IPS-18a (cell line): ENCODE measurements around the gene DNAH17.

Experiments used
- H3K27ac ChIP-seq: one replicate; pipeline ENCODE4 v1.5.1; 2013; ENCODE audit warnings: low read length
- H3K27me3 ChIP-seq: one replicate; pipeline ENCODE4 v1.6.1; 2013; ENCODE audit warnings: mild to moderate bottlenecking, low read length; ENCODE audit not compliant: control insufficient read depth, insufficient read depth
- H3K36me3 ChIP-seq: one replicate; pipeline ENCODE4 v1.6.1; 2013; ENCODE audit warnings: low read depth, low read length; ENCODE audit not compliant: control insufficient read depth
- H3K4me1 ChIP-seq: one replicate; pipeline ENCODE4 v1.6.1; 2013; ENCODE audit warnings: low read depth, low read length; ENCODE audit not compliant: control insufficient read depth
- H3K4me3 ChIP-seq: one replicate; pipeline ENCODE4 v1.5.1; 2013; ENCODE audit warnings: low read length
- H3K9ac ChIP-seq: one replicate; pipeline ENCODE4 v1.6.1; 2013; ENCODE audit warnings: mild to moderate bottlenecking, low read length, moderate library complexity
- H3K9me3 ChIP-seq: one replicate; pipeline ENCODE4 v1.6.1; 2013; ENCODE audit warnings: low read depth, low read length; ENCODE audit not compliant: control insufficient read depth

Gene DNAH17

DNA sequence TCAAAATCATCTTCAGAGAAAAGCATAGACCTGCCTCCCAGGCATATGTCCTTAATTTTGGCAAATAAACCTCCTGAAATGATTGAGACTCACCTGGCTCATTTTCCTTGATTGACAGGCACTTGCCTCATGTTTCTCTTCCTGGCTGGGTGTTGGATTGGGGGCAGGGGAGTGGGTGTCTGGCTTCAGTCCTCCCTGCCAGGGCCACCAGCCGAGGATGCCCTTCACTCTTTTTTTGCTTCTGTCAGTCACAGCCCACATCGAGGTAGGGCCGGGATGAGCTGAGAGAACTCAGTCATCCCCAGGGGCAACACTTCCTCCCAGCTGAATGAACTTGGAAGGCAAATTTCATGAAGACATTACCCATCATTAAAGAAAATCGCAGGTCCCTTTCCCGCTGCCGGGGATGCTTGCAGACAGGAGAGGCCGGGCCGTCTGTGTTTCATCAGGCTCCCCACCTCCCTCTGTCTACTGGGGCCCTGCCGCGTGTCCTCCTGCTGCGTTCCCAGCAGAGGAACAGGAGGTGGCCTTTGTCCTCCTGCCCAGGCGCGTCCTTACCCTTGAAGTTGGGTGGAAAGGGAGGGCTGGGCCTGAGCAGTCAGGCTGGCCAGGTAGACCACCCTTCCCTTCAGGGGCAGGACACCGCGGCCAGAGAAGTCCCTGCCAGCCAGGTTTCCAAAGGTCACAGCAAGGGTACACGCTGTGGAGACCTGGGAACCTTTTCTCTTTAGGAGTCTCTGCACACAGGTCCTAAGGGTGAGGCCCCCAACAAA is 11.2 kb upstream of the DNAH17 start:
- H3K27me3 ChIP-seq, result no peaks in the 10 kb centered on the region
- no peaks in the 10 kb centered on the region for H3K36me3 ChIP-seq
- no peak overlapping the region for H3K27ac ChIP-seq
- no peaks in the 10 kb centered on the region for H3K9me3 ChIP-seq
- H3K4me1 ChIP-seq, result no peaks in the 10 kb centered on the region
- no peak overlapping the region for H3K4me3 ChIP-seq
- H3K9ac ChIP-seq, result no peak overlapping the region

DNA sequence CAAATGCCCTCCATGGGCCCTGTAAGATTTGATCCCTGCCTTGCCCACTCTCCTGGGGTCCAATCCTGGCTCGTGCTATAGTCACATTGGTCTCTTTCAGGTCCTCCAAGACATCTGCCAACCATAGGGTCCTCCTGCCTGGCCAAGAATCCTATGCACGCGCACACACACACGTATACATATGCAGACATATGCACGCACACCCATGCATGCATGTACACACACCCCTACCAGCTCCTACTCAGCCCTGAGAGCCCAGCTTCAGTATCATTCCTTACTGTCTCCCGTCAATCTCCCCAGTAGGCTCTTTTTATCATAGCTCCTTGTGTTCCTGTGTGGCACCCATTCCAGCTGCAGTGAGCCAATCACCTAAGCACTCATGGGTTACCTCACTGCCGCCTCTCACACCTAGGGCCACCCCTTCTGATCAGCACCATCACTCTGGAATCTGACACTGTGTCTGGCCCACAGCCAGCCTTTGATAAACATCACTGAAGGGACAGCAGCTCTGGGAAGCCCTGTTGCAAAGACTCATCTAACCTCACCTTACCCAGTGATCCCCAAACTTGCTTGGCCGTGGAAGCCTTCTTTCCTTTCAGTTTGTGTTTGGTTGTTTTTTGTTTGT is 7.9 kb upstream of the DNAH17 start:
- H3K27ac ChIP-seq, result no peak overlapping the region
- H3K36me3 ChIP-seq, result no peaks in the 10 kb centered on the region
- H3K27me3 ChIP-seq, result no peaks in the 10 kb centered on the region
- H3K4me3 ChIP-seq, result no peak overlapping the region
- no peaks in the 10 kb centered on the region for H3K9me3 ChIP-seq
- H3K4me1 ChIP-seq, result no peaks in the 10 kb centered on the region
- no peak overlapping the region for H3K9ac ChIP-seq

DNA sequence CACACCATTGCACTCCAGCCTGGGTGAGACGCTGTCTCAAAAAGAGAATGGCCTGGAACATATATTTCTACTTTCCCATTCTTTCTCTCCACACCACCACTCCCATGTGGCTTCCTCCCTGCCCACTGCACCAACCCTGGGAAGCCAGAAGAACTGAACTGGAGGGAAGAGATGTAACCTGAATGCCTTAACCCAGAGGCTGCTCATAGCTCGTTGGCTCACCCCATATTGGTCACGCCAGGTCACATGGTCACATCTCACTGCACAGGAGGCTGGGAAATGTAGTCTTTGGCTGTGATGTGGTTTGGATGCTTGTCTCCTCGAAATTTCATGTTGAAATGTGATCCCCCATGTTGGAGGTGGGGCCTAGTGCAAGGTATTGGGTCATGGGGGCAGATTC is 5.9 kb upstream of the DNAH17 start:
- Histone ChIP-seq H3K4me1 (no peaks in the 10 kb centered on the region), H3K27me3 (no peaks in the 10 kb centered on the region), H3K36me3 (no peaks in the 10 kb centered on the region), H3K9ac (no peak overlapping the region), H3K4me3 (no peak overlapping the region), H3K27ac (no peak overlapping the region), H3K9me3 (no peaks in the 10 kb centered on the region)

DNA sequence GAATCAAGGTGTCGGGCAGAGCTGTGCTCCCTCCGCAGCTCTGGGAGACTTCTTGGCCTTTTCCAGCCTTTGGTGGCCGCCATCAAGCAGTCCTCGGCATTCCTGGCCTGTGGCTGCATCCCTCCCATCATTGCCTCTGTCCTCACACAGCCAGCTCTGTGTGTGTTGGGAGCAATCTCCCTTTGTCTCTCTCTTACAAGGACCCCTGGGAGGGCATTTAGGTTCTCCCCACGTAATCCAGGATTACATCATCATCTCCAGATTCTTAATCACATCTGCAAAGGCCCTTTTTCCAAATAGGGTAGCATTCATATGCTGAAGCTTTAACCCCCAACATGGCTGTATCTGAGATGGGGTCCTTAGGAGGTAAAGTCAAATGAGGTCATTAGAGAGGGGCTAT is 4.1 kb upstream of the DNAH17 start:
- Histone ChIP-seq H3K9ac (no peak overlapping the region), H3K27me3 (no peaks in the 10 kb centered on the region), H3K4me1 (no peaks in the 10 kb centered on the region), H3K27ac (no peak overlapping the region), H3K36me3 (no peaks in the 10 kb centered on the region), H3K4me3 (no peak overlapping the region), H3K9me3 (no peaks in the 10 kb centered on the region)

DNA sequence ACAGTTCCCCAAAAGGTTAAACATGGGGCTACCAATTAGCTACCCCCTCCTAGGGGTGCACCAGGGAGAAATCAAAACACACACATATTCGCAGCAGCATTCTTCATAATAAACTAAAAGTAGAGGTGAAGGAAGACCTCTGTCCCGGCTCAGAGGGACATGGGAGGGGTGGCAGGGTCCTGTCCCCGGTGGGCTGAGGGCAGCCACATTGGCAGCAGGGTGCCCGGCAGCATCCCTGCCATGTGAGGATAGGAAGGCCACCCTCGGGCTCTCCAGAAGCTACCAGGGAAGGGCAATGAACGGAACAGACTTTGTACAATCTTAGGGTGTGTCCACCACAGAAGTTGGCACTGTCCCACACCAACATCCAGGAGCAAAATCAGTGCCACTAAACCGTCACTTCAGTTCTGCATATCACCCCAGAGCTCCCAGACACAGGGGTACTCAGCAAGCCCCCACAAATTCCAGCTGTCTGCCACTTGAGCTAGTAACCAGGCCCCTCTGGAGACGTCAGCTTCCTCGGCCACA is 3.1 kb upstream of the DNAH17 start:
- no peak overlapping the region for H3K4me3 ChIP-seq
- H3K36me3 ChIP-seq, result no peaks in the 10 kb centered on the region
- no peaks in the 10 kb centered on the region for H3K27me3 ChIP-seq
- peaks cover 3% of the 10 kb centered on the region for H3K4me1 ChIP-seq
- no peaks in the 10 kb centered on the region for H3K9me3 ChIP-seq
- no peak overlapping the region for H3K9ac ChIP-seq
- H3K27ac ChIP-seq, result no peak overlapping the region

DNA sequence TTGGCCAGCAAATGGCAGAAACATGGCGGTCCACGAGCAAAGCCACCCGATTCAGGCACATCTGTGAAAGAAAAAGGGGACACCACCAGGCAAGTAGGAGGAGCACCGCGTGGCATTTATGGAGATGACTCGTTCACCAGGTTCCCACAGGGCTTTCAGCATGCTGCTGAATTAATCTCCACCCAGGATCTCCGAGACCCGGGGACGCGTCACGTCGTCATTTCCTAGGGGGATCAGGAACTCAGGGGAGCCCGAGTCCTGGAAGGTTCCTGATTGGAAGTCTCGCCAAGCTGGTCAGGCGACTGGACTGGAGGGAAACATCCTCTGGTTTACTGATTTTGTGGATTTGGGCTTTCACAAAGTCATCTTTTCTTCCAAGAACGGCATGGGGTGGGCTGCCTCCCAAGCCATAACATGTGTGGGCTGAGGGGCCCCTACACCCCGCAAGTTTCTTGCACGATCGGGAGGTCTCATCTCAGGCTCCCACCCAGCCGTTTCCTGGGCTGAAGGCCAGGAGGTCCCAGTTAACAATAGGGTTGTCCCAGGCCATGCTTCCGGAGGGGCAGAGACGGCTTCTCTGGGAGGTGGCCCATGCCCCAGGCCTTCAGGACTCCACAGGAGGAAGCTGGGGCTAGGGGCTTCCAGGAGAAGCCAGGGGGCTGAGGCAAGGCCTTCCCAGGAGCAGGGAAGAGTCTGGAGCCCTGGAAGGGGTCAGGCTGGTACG is 645 bp downstream of the DNAH17 start:
- H3K4me1 ChIP-seq, result peaks cover 3% of the 10 kb centered on the region
- no peak overlapping the region for H3K9ac ChIP-seq
- H3K27me3 ChIP-seq, result no peaks in the 10 kb centered on the region
- no peak overlapping the region for H3K4me3 ChIP-seq
- H3K27ac ChIP-seq, result no peak overlapping the region
- H3K36me3 ChIP-seq, result no peaks in the 10 kb centered on the region
- no peaks in the 10 kb centered on the region for H3K9me3 ChIP-seq

DNA sequence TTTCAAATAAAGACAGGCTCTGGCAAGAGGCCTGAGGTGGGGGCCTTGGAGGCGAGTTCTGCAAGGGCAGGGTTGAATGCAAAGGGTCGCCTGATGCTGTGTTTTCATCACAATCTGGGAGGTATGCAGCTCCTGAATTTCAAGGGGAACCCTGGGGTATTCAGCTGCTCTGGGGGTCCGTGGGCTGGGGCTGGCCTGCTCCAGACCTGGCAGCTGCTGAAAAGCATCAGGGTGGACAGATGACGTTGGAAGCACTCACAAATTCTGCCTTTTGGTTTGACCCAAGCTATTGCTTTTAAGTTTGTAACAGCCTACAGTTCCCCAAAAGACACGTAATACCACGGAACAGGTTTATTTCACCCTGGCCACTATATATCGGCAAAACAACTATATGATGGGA is 1.3 kb downstream of the DNAH17 start:
- no peak overlapping the region for H3K27ac ChIP-seq
- H3K9me3 ChIP-seq, result no peaks in the 10 kb centered on the region
- H3K4me1 ChIP-seq, result peaks cover 3% of the 10 kb centered on the region
- H3K4me3 ChIP-seq, result no peak overlapping the region
- no peaks in the 10 kb centered on the region for H3K36me3 ChIP-seq
- H3K9ac ChIP-seq, result no peak overlapping the region
- no peaks in the 10 kb centered on the region for H3K27me3 ChIP-seq

DNA sequence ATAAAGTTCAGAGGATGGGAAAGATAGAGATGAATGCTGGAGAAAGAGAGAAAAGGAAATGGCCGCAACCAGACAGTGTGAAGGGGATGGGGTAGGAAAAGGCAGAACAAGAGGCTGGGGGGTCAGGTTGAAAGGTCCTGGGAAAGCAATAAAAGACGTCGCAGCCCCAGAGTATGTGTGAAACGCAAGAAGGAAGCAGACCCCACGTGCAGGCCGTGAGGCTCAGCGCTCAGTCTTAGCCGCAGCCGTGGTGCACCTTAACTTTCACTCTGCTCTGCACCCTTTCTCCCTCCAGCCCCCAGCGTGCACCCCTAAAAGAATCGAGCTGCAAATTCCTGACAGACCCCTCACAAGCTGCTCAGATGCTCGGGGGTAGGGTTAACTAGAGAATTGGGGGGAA is 1.9 kb downstream of the DNAH17 start:
- H3K9ac ChIP-seq, result no peak overlapping the region
- peaks cover 3% of the 10 kb centered on the region for H3K4me1 ChIP-seq
- H3K27me3 ChIP-seq, result no peaks in the 10 kb centered on the region
- no peaks in the 10 kb centered on the region for H3K9me3 ChIP-seq
- H3K4me3 ChIP-seq, result no peak overlapping the region
- H3K36me3 ChIP-seq, result no peaks in the 10 kb centered on the region
- H3K27ac ChIP-seq, result no peak overlapping the region

DNA sequence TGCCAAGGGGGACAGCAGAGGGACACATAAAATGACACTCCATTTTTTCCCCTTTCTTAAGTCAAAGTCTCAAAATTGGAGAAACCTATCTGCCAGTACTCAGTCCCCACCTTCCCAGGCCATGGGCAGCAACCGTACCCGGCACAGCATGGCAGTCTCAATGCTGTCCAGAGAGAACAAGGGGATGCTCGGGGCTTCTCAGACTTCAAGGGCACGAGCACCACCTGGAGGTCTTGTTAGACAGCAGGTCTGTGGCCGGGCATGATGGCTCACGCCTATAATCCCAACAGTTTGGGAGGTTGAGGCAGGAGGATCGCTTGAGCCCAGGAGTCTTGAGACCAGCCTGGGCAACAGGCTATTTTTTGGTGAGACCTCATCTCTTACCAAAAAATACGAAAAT is 3.2 kb downstream of the DNAH17 start:
- Histone ChIP-seq H3K9ac (no peak overlapping the region), H3K9me3 (no peaks in the 10 kb centered on the region), H3K4me1 (peaks cover 3% of the 10 kb centered on the region), H3K27ac (no peak overlapping the region), H3K36me3 (no peaks in the 10 kb centered on the region), H3K4me3 (no peak overlapping the region), H3K27me3 (no peaks in the 10 kb centered on the region)

DNA sequence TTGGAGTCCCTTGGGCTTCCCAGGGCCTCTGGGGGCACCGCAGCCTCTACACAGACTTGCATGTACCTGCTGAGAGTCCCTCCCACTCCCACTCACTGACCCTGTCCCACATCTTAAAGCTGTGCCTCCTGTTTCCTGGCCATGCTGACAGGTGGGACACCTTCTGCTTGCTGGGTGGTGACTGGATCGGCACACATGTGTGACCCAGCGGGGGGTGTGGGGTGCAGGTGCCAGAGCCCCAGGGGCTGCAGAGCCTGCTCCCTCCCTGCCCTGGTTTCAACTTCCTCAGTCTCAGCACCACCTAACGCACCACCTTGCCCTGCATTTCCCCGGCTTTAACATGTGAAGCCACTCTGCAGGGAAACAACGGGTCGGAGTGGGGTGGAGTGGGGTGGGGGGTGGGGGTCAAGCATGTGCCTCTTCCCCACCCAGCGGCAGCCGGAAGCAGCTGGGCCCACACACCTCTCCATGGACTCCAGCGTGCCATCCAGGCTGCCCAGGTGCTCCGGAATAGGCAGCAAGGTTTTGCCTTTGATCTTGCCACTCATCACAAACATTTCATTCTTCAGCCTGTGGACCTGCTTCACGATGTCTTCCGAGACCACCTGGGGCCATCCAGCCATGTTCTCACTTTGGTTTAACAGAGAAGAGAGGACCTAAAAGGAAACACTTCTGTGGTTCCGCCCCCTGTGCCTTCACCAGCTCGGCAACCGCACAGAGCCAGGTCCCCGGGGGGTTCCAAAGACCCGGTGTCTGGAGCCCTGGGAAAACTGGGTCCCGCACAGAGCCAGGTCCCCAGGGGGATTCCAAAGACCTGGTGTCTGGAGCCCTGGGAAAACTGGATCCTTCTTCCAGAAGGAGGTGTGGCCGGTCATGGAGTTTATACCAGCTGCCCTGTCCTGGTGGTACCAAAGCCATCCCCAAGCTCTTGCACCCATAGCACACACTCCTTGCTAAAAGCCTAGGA is 4.7 kb downstream of the DNAH17 start:
- no peaks in the 10 kb centered on the region for H3K36me3 ChIP-seq
- no peak overlapping the region for H3K9ac ChIP-seq
- H3K4me3 ChIP-seq, result no peak overlapping the region
- H3K9me3 ChIP-seq, result no peaks in the 10 kb centered on the region
- H3K4me1 ChIP-seq, result peaks cover 3% of the 10 kb centered on the region
- no peak overlapping the region for H3K27ac ChIP-seq
- no peaks in the 10 kb centered on the region for H3K27me3 ChIP-seq

DNA sequence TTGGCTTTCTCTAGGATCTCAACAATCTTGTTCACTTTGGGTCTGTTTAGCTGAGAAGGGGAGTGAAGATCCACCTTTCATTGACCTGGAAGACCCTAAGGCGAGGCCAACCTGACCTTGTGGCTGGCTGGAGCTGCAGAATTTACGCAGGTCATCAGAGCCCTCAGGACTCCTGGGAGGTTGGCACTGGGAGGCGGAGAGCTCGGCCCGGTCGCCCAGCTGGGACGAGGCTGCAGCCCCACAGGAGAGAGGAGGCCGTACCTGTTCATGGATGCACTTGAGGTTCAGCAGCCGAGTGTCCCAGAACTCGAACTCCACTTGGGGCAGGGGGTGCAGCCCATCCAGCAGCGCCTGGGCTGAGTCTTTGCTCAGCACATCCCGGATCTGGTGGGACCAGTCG is 5.9 kb downstream of the DNAH17 start:
- Histone ChIP-seq H3K9ac (no peak overlapping the region), H3K4me3 (no peak overlapping the region), H3K4me1 (peaks cover 3% of the 10 kb centered on the region), H3K36me3 (no peaks in the 10 kb centered on the region), H3K27me3 (no peaks in the 10 kb centered on the region), H3K27ac (no peak overlapping the region), H3K9me3 (no peaks in the 10 kb centered on the region)
